Activated CD4-positive, alpha-beta T cell treated with anti-CD3 and anti-CD28 coated beads for 36 hours (primary cell): ENCODE measurements around the gene TRIM17. TPM values are rescaled to one million over a fixed set of nuclear protein-coding genes. Genes with fewer than 3 reads are reported as not detected.

Experiments used
- ATAC-seq: fragments of 200-7000 bp; cut with Tn5 transposase; one replicate; pipeline ENCODE4 v1.10.0; 2021; ENCODE audit warnings: mild to moderate bottlenecking, moderate library complexity
- CTCF ChIA-PET: fragments of 350-600 bp; sonication (Branson Sonifier 250); formaldehyde crosslinking; loops from one replicate; lab custom pipeline; 2021; ENCODE audit warnings: antibody characterized with exemption; lab: Charles Lee
- POLR2A ChIA-PET: fragments of 350-600 bp; sonication (Branson Sonifier 250); formaldehyde crosslinking; loops from one replicate; lab custom pipeline; 2021; ENCODE audit warnings: antibody characterized with exemption, inconsistent platforms; lab: Charles Lee
- DNase-seq: peaks from one replicate; pipeline ENCODE4 v3.0.0-alpha.2; 2020
- H3K27ac Mint-ChIP-seq: one replicate; pipeline ENCODE4 v1.8.0; 2021; ENCODE audit warnings: mixed read lengths
- H3K27me3 Mint-ChIP-seq: one replicate; pipeline ENCODE4 v1.8.0; 2021; ENCODE audit warnings: mixed read lengths
- H3K36me3 Mint-ChIP-seq: one replicate; pipeline ENCODE4 v1.8.0; 2021; ENCODE audit warnings: low read depth, mixed read lengths
- H3K4me1 Mint-ChIP-seq: one replicate; pipeline ENCODE4 v1.8.0; 2021; ENCODE audit warnings: mixed read lengths
- H3K4me3 Mint-ChIP-seq: one replicate; pipeline ENCODE4 v1.8.0; 2021; ENCODE audit warnings: mild to moderate bottlenecking, moderate library complexity, mixed read lengths
- H3K9me3 Mint-ChIP-seq: one replicate; pipeline ENCODE4 v1.8.0; 2021; ENCODE audit warnings: low read depth, mixed read lengths
- intact Hi-C, 2 experiments: fragments of 100-400 bp; cut with DNase I in 1 of 2; cut with micrococcal nuclease in 1 of 2; formaldehyde crosslinking; loops; one replicate each; pipeline versions ENCODE4 v1.14.2 to v1.15.1; 2022 to 2024; cut with DNase I, micrococcal nuclease
- total RNA-seq, 2 experiments: library from RNA; stranded (reverse); gene quantifications; one replicate each; pipeline ENCODE4 v1.2.3, GENCODE V29; 2021

The TRIM17 gene
- total RNA-seq, 2 experiments from 2014 or later, result 1.2 to 1.3 TPM

GRCh38 chr1:228400692-228401454 is 15.8 kb downstream of the TRIM17 start:
- H3K9me3 Mint-ChIP-seq, result no peaks in the 10 kb centered on the region
- H3K36me3 Mint-ChIP-seq, result peaks cover 54% of the 10 kb centered on the region
- CTCF ChIA-PET, result no interaction called here
- ATAC-seq (no peak), DNase-seq (no peak)
- POLR2A ChIA-PET, result no interaction called here
- no peaks in the 10 kb centered on the region for H3K27me3 Mint-ChIP-seq
- H3K4me1 Mint-ChIP-seq, result peaks cover 52% of the 10 kb centered on the region
- no peak overlapping the region for H3K4me3 Mint-ChIP-seq
- H3K27ac Mint-ChIP-seq, result no peak overlapping the region
- intact Hi-C loops, result loop anchor here in 1 of 2 experiments (10.0 kb wide), 2 partner anchors 266 to 1466 kb away; no protein-coding TSS in a partner anchor

GRCh38 chr1:228400237-228400651 is 16.4 kb downstream of the TRIM17 start:
- no peaks in the 10 kb centered on the region for H3K27me3 Mint-ChIP-seq
- no peak overlapping the region for H3K27ac Mint-ChIP-seq
- no peaks in the 10 kb centered on the region for H3K9me3 Mint-ChIP-seq
- H3K4me3 Mint-ChIP-seq, result no peak overlapping the region
- no peak for ATAC-seq
- H3K36me3 Mint-ChIP-seq, result peaks cover 52% of the 10 kb centered on the region
- no peak for DNase-seq
- H3K4me1 Mint-ChIP-seq, result peaks cover 51% of the 10 kb centered on the region
- intact Hi-C loops, result loop anchor here in 1 of 2 experiments (10.0 kb wide), 2 partner anchors 265 to 1465 kb away; no protein-coding TSS in a partner anchor
- POLR2A ChIA-PET, result no interaction called here
- CTCF ChIA-PET, result no interaction called here

- ATAC-seq (no peak), DNase-seq (no peak)
- Mint-ChIP-seq H3K27ac (no peak overlapping the region), H3K4me3 (no peak overlapping the region), H3K4me1 (peaks cover 46% of the 10 kb centered on the region), H3K36me3 (peaks cover 47% of the 10 kb centered on the region), H3K9me3 (no peaks in the 10 kb centered on the region), H3K27me3 (no peaks in the 10 kb centered on the region)
- ChIA-PET CTCF (no interaction called here), POLR2A (no interaction called here)
- intact Hi-C loops, result loop anchor here in 1 of 2 experiments (10.0 kb wide), 2 partner anchors 265 to 1465 kb away; no protein-coding TSS in a partner anchor
These were observed 17.0 kb downstream of the TRIM17 start for GRCh38 chr1:228399531-228400236.

- no peak overlapping the region for H3K4me3 Mint-ChIP-seq
- intact Hi-C loops, result no loop called here
- H3K9me3 Mint-ChIP-seq, result no peaks in the 10 kb centered on the region
- POLR2A ChIA-PET, result no interaction called here
- H3K27me3 Mint-ChIP-seq, result no peaks in the 10 kb centered on the region
- H3K4me1 Mint-ChIP-seq, result peaks cover 38% of the 10 kb centered on the region
- CTCF ChIA-PET, result no interaction called here
- H3K27ac Mint-ChIP-seq, result no peak overlapping the region
- no peak for ATAC-seq
- no peak for DNase-seq
- peaks cover 40% of the 10 kb centered on the region for H3K36me3 Mint-ChIP-seq
These were observed 17.8 kb downstream of the TRIM17 start for GRCh38 chr1:228398741-228399461.

GRCh38 chr1:228397966-228398365 is 18.7 kb downstream of the TRIM17 start:
- peaks cover 34% of the 10 kb centered on the region for H3K36me3 Mint-ChIP-seq
- no peak overlapping the region for H3K4me3 Mint-ChIP-seq
- intact Hi-C loops, result no loop called here
- H3K27me3 Mint-ChIP-seq, result no peaks in the 10 kb centered on the region
- CTCF ChIA-PET, result no interaction called here
- POLR2A ChIA-PET, result no interaction called here
- no peak for ATAC-seq
- no peak overlapping the region for H3K27ac Mint-ChIP-seq
- no peak for DNase-seq
- no peaks in the 10 kb centered on the region for H3K9me3 Mint-ChIP-seq
- peaks cover 28% of the 10 kb centered on the region for H3K4me1 Mint-ChIP-seq

- Mint-ChIP-seq H3K36me3 (peaks cover 29% of the 10 kb centered on the region), H3K4me1 (peaks cover 19% of the 10 kb centered on the region), H3K27ac (peak overlapping the region; percentile 19), H3K27me3 (no peaks in the 10 kb centered on the region), H3K9me3 (no peaks in the 10 kb centered on the region), H3K4me3 (no peak overlapping the region)
- intact Hi-C loops, result no loop called here
- ATAC-seq (no peak), DNase-seq (no peak)
- CTCF ChIA-PET, result interaction anchor here (0.5 to 0.7 kb wide), 2 partner anchors 15 to 38 kb away, joined by 3 to 6 read pairs; no protein-coding TSS in a partner anchor
- POLR2A ChIA-PET, result no interaction called here
These were observed 19.6 kb downstream of the TRIM17 start for GRCh38 chr1:228396770-228397662.

GRCh38 chr1:228394571-228395394 is 21.9 kb downstream of the TRIM17 start:
- POLR2A ChIA-PET, result interaction anchor here (0.8 kb wide), 1 partner anchor 9 kb away, joined by 5 read pairs; no protein-coding TSS in a partner anchor
- ATAC-seq, result no peak
- H3K27me3 Mint-ChIP-seq, result no peaks in the 10 kb centered on the region

GRCh38 chr1:228393811-228394570 is 22.7 kb downstream of the TRIM17 start:
- H3K27ac Mint-ChIP-seq, result no peak overlapping the region
- ChIA-PET POLR2A (interaction anchor here (0.6 kb wide), 1 partner anchor 395 kb away, joined by 4 read pairs; no protein-coding TSS in a partner anchor), CTCF (interaction anchor here (0.7 kb wide), 1 partner anchor 263 kb away, joined by 3 read pairs; no protein-coding TSS in a partner anchor)
- DNase-seq (no peak), ATAC-seq (no peak)
- H3K4me1 Mint-ChIP-seq, result peaks cover 11% of the 10 kb centered on the region
- H3K27me3 Mint-ChIP-seq, result no peaks in the 10 kb centered on the region
- peaks cover 14% of the 10 kb centered on the region for H3K36me3 Mint-ChIP-seq
- H3K9me3 Mint-ChIP-seq, result no peaks in the 10 kb centered on the region
- no peak overlapping the region for H3K4me3 Mint-ChIP-seq
- intact Hi-C loops, result no loop called here

More at GRCh38 chr1:228394571-228395394, 21.9 kb downstream of the TRIM17 start:
- peaks cover 17% of the 10 kb centered on the region for H3K36me3 Mint-ChIP-seq
- H3K4me3 Mint-ChIP-seq, result no peak overlapping the region
- no peak for DNase-seq
- no peaks in the 10 kb centered on the region for H3K9me3 Mint-ChIP-seq
- intact Hi-C loops, result no loop called here
- CTCF ChIA-PET, result no interaction called here
- H3K27ac Mint-ChIP-seq, result no peak overlapping the region
- peaks cover 14% of the 10 kb centered on the region for H3K4me1 Mint-ChIP-seq

GRCh38 chr1:228393268-228393701 is 23.4 kb downstream of the TRIM17 start:
- H3K27me3 Mint-ChIP-seq, result no peaks in the 10 kb centered on the region
- H3K4me3 Mint-ChIP-seq, result no peak overlapping the region
- H3K27ac Mint-ChIP-seq, result no peak overlapping the region
- DNase-seq, result peak; percentile 13
- POLR2A ChIA-PET, result no interaction called here
- CTCF ChIA-PET, result interaction anchor here (0.7 kb wide), 1 partner anchor 263 kb away, joined by 3 read pairs; no protein-coding TSS in a partner anchor
- intact Hi-C loops, result no loop called here
- H3K4me1 Mint-ChIP-seq, result peaks cover 7% of the 10 kb centered on the region
- H3K36me3 Mint-ChIP-seq, result peaks cover 14% of the 10 kb centered on the region
- no peaks in the 10 kb centered on the region for H3K9me3 Mint-ChIP-seq
- no peak for ATAC-seq
